Vagina (tissue), 2 donors: Measurements from ENCODE around the gene TIGIT.

ENCODE experiments used
- CTCF ChIP-seq, 3 experiments: fragments of 450-650 bp in 2 of 3; fragments of 200-600 bp in 1 of 3; sonication (generic) in 1 of 3; IDR thresholded peaks; one replicate each; pipeline ENCODE4 v1.5.1; 2017 to 2019; ENCODE audit warnings: antibody characterized with exemption in 3 of 3, mild to moderate bottlenecking in 2 of 3, moderate library complexity in 2 of 3
- POLR2A ChIP-seq, 2 donors: fragments of 450-650 bp; IDR thresholded peaks; one replicate each; pipeline ENCODE4 v1.6.1; 2017; ENCODE audit warnings: antibody characterized with exemption in 2 of 2, mild to moderate bottlenecking in 2 of 2, moderate library complexity in 2 of 2
- POLR2AphosphoS5 ChIP-seq, 2 donors: sonication (generic); formaldehyde crosslinking; IDR thresholded peaks; one replicate each; pipeline ENCODE4 v1.9.0; 2017; ENCODE audit warnings: antibody characterized with exemption in 2 of 2, mild to moderate bottlenecking in 2 of 2, low read depth in 1 of 2; ENCODE audit not compliant: insufficient read depth in 1 of 2

GRCh38 chr3:114252954-114253353 is 40.9 kb upstream of the TIGIT start:
- TF ChIP-seq CTCF (IDR thresholded peaks at IDR 0.05) (no peak), POLR2AphosphoS5 (IDR thresholded peaks at IDR 0.05; ENCODE audit: insufficient read depth in 1 of 2, low read depth in 1 of 2) (no peak), POLR2A (IDR thresholded peaks at IDR 0.05) (no peak)
